NCI-H2107 treated with DMSO at 0.1 percent for 48 hours (cell line): ENCODE results near the gene FABP3.
"Not testable (repeated sequence)": the region's sequence is repeated elsewhere in the genome, so short reads cannot be mapped to it uniquely, and the experiment has no call there.

ENCODE experiments used
- DNase-seq: peaks from one replicate; lab custom pipeline; 2025; ENCODE audit not compliant: unreplicated experiment; lab: John Stamatoyannopoulos, UW

Gene FABP3

DNA sequence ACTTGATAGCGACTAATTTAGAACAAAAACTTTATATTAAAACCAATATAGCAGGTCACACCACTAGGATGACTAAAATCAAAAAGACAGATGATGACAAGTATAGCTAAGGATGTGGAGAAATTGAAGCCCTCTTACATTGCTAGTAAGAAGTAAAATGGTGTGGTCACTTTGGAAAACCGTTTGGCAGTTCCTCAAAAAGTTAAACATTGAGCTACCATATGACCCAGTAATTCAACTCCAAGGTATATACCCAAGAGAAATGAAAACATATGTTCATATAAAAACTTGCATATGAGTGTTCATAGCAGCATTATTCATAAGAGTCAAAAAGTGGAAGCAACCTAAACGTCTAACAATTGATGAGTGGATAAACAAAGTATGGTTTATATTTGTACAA is 27.1 kb upstream of the FABP3 start:
- DNase-seq = no peak

DNA sequence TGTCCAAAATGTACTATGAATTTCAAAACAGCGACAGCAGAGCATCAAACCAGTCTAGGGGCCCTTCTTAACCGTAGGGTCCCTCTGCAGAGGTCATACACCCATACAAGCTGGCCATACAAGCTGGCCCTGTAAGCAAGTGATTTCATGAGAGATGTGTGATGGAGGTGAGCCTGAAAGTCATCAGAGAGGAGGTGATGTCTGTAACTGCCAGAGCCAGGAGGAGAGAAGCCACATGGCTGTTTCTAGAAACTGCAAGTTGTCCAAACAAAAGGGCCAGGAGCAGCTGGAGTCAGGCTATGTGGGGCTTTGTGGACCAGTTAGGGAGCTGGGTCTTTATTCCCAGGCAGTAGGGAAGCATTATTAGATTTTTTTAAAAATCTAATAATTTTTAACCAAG is 25.4 kb upstream of the FABP3 start:
- DNase-seq = no peak

DNA sequence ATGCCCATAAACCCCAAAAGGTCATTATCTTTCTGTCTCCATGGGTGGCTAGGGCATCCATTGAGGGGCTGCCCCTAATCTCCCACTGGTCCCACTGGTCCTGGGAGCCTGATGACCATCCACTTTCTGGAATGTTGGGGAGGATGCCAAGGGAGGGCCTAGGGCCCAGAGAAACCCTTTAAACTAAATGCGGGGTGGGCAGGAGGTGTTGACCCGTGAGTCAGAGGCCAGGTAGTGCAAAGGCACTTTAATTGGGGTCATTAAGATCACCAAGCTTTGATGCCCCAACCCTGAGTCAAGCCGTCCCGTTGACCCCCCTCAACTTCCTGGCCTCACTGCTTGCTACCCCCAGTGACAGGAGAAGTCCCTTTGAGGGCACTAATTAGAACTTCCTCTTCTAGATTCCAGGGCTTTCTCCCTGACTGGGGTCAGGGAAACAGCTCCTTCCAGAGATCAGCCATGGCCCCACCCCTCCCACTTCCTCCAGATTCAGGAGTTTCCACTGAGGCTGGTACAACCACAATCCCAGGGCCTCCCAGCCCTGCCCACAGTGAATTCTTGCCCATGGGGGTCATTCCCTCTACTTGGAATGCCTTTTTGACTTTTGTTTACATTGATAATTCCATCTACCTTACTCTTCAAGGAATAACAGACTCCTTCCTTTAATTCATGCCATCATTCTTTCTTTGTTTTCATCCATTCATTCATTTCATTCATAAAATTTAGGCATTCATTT is 24.7 kb upstream of the FABP3 start:
- no peak for DNase-seq

GRCh38 chr1:31396633-31397351 is 23.9 kb upstream of the FABP3 start:
- DNase-seq = no peak

DNA sequence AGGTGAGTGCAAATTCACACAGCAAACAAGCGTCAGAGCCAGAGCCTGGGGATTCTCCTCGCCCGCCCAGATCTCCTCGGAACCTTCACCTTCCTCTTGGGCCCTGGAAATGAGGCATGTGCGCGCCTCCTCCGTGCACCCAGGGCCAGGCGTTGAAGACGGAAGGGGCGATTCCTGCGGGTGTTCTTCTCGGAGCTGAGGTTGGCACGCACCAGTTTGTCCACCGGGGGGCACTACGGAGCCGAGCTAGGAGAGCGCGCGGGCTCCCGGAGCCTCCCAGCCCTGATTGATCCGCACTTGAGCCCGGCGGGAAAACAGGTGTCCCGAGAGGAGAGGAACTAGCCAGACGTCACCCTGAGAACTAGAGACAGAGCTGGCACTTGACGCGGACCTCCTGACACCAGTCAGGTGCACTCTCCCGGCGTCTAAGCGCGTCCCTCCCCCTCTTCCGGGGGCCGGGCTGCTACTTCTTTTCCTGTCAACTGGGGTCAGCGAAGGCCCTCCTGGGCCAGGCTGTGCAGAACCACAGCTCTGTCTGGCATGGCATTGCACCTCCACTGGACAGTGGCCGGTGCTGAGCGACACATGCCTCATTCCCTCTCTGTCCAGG is 21.8 kb upstream of the FABP3 start:
- DNase-seq = peak; percentile 83

GRCh38 chr1:31393463-31393862 is 20.6 kb upstream of the FABP3 start:
- DNase-seq = no peak

- DNase-seq = no peak
These were observed 17.2 kb upstream of the FABP3 start for GRCh38 chr1:31390071-31390470.

DNA sequence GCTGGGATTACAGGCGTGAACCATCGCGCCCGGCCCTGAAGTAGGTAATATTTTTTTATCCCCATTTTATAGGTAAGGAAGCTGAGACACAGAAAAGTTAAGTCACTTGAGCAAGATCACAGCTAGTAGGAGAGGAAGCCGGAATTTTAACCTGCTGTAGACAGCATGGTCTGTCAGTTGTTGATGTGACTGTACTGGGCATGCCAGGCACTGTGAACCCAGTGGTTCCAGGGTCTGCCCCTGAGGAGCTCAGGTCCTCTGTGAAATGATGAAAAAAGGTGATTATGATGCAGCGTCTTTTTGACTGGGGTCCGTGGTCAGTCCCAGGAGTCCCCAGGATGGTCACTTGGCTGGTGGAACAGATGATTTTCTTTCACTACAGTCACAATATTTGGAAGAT is 16.7 kb upstream of the FABP3 start:
- no peak for DNase-seq

- DNase-seq = no peak
These were observed 14.7 kb upstream of the FABP3 start for GRCh38 chr1:31387612-31388011.

GRCh38 chr1:31386576-31387243 is 13.8 kb upstream of the FABP3 start:
- not testable (repeated sequence) for DNase-seq

GRCh38 chr1:31383967-31384366 is 11.1 kb upstream of the FABP3 start:
- DNase-seq = no peak

DNA sequence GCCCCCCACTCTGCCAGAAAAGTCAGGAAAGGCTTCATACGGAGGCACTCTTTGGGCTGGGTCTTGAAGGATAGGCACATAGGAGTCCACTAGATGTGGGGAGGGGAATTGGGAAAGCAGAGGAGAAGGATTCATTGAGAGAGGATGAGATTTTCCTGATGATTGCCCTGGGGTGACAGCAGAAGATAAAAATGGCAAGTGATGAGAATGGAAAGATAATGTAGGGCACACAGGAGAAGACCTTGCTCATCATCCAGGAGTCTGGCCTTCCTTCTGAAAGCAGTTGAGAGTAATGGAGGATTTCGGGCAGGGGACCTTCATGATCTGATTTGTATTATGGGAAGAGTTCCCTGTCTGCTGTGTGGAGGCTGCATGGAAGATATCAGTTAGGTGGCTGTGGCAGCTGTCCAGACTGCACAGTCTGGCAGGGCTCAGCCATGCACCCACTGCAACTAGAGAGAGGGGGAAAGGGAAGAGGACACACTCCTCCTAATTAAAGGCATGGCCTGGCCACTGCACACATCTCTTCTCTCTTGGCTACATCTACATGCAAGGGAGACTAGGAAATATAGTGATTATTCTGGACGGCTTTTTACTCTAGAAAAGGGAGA is 9.6 kb upstream of the FABP3 start:
- no peak for DNase-seq

GRCh38 chr1:31381394-31382294 is 8.8 kb upstream of the FABP3 start:
- DNase-seq = no peak

DNA sequence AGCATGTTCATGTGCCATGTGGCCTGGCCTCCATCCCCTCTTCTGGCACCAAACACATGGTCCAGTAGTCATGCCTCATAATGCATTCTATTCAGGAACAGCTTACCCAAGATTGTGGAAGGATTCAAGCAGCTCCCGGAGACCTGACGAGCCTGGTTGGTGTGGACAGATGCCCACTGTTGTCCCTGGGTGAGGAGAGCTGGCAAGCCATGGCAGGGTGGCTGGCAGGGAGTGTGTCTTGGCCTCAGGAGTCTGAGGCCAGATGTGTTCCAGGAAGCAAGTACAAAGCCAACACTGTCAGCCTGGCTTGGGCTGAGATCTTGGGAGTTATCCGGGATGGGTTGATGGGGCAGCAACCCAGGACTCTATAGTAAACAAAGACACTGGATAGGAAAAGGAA is 7.3 kb upstream of the FABP3 start:
- DNase-seq = no peak

DNA sequence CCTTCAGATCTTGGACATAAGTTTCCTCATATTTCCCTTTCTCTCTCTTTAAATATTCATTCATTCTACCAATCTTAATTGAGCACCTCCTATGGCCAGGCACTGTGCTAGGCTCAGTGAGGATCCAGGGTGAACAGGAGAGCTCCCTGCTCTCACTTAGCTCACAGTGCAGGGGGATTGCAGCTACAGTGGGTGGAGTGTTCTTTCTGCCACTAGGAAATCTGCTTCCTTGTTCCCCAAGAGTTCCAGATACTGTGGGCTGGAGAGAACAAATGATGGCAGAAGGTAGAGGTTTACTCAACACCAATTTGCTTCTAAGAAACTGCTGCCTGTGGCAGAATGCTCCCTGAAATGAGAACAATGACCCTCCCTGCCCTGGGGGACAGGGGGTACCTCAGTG is 5.1 kb upstream of the FABP3 start:
- DNase-seq = no peak

DNA sequence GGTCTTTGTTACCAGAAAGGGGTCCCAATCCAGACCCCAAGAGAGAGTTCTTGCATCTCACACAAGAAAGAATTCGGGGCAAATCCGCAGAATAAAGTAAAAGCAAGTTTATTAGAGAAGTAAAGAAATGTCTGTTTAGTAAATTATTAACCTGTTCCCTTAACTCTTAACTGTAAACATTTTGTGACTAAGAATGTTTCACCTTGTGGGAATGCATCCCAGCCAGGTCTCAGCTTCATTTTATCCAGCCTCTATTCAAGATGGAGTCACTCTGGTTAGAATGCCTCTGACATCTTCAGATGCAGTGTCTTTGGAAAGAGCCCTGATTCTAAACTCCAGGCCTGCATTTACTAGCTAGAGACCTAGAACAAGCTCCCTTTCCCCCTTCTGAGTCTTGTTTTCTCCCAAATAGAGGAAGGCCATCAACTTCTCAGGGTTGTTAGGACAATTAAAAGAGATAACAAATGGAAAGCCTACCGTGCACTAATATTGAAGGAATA is 4.5 kb upstream of the FABP3 start:
- DNase-seq = no peak

- no peak for DNase-seq
These were observed 3.7 kb upstream of the FABP3 start for GRCh38 chr1:31376375-31377134.

- no peak for DNase-seq
These were observed 1.8 kb upstream of the FABP3 start for GRCh38 chr1:31374511-31375196.
